HepG2 (cell line): ENCODE results near the gene STX4. TPM values are rescaled to one million over a fixed set of nuclear protein-coding genes. Genes with fewer than 3 reads are reported as not detected.

ENCODE experiments used
- ATAC-seq: fragments of 200-7000 bp; cut with Tn5 transposase; 3 replicates; pipeline ENCODE4 v1.9.1; 2020; ENCODE audit warnings: mild to moderate bottlenecking, moderate library complexity
- BruUV-seq: library from RNA; stranded (reverse); fragments of 400-500 nt; replicated peaks from 2 replicates; lab custom pipeline; 2021; lab: Mats Ljungman, UMichigan
- CTCF ChIA-PET: fragments of 300-600 bp; formaldehyde crosslinking; extraction: SDS; loops from one replicate; lab custom pipeline; 2021; ENCODE audit warnings: low total read pairs, inconsistent platforms, low intra/inter-chr PET ratio; lab: Yijun Ruan, JAX
- POLR2A ChIA-PET: fragments of 350-600 bp; sonication (Branson Sonifier 250); formaldehyde crosslinking; loops from one replicate; lab custom pipeline; 2020; ENCODE audit warnings: antibody characterized with exemption, inconsistent platforms; lab: Yijun Ruan, JAX
- DNase-seq: peaks from one replicate; pipeline ENCODE4 v3.0.0-alpha.2; 2015; ENCODE audit warnings: low spot score
- FAIRE-seq: peaks from 3 replicates; lab custom pipeline; 2011; peaks lifted over from hg19 to GRCh38; lab: Jason Lieb, UNC
- H2AFZ ChIP-seq: one replicate; pipeline ENCODE4 v1.6.1; 2011; ENCODE audit warnings: low read length, inconsistent platforms
- H3K27ac ChIP-seq: fragments of 300-600 bp; 3 replicates; pipeline ENCODE4 v1.8.0; 2011; ENCODE audit warnings: mixed run types, mild to moderate bottlenecking, mixed read lengths, low read length, inconsistent platforms; ENCODE audit not compliant: insufficient read depth; ENCODE audit errors: extremely low read length
- H3K27me3 ChIP-seq, 2 experiments: fragments of 200-600 bp in 1 of 2; 2 replicates in 1 of 2; 3 replicates in 1 of 2; pipeline versions ENCODE4 v1.6.0 to v1.8.0; 2011; ENCODE audit warnings: low read length in 2 of 2, mild to moderate bottlenecking in 2 of 2, moderate library complexity in 2 of 2, inconsistent platforms in 1 of 2; ENCODE audit not compliant: insufficient read depth in 2 of 2, control insufficient read depth in 1 of 2
- H3K36me3 ChIP-seq, 2 experiments: fragments of 200-600 bp in 1 of 2; replicated peaks in 1 of 2; 2 replicates in 1 of 2; 3 replicates in 1 of 2; pipeline versions ENCODE4 v1.5.1 to v1.8.0; 2011; ENCODE audit warnings: low read length in 2 of 2, inconsistent platforms in 1 of 2; ENCODE audit not compliant: insufficient read depth in 2 of 2, control insufficient read depth in 1 of 2
- H3K4me1 ChIP-seq: 2 replicates; pipeline ENCODE4 v1.5.1; 2012; ENCODE audit warnings: low read length, inconsistent platforms; ENCODE audit not compliant: insufficient read depth
- H3K4me2 ChIP-seq: 2 replicates; pipeline ENCODE4 v1.6.0; 2011; ENCODE audit warnings: low read depth, low read length, inconsistent platforms
- H3K4me3 ChIP-seq, 3 experiments: fragments of 200-600 bp in 1 of 3; sonication (generic), shearing (Covaris generic) in 1 of 3; replicated peaks in 1 of 3; 2 replicates each; pipeline ENCODE4 v1.5.1; 2011 to 2016; ENCODE audit warnings: low read length in 3 of 3, inconsistent platforms in 2 of 3, low read depth in 2 of 3, mild to moderate bottlenecking in 2 of 3, control low read depth in 1 of 3, mixed read lengths in 1 of 3; ENCODE audit not compliant: insufficient read depth in 1 of 3
- H3K79me2 ChIP-seq: one replicate; pipeline ENCODE4 v1.6.1; 2011; ENCODE audit warnings: low read length, inconsistent platforms; ENCODE audit not compliant: insufficient read depth
- H3K9ac ChIP-seq: 2 replicates; pipeline ENCODE4 v1.6.0; 2011; ENCODE audit warnings: mild to moderate bottlenecking, low read depth, low read length, inconsistent platforms; ENCODE audit not compliant: insufficient read depth
- H3K9me3 ChIP-seq: 2 replicates; pipeline ENCODE4 v1.5.1; 2012; ENCODE audit warnings: mild to moderate bottlenecking, low read length
- H4K20me1 ChIP-seq: 2 replicates; pipeline ENCODE4 v1.6.0; 2011; ENCODE audit warnings: inconsistent platforms, mild to moderate bottlenecking, low read length, moderate library complexity; ENCODE audit not compliant: insufficient read depth
- CBX2 ChIP-seq, 2 experiments: fragments of 200-600 bp in 1 of 2; sonication (generic); formaldehyde crosslinking in 1 of 2; IDR thresholded peaks; 2 replicates each; pipeline versions ENCODE4 v1.7.0 to v1.8.1; 2018 to 2022; ENCODE audit warnings: low read depth in 2 of 2, low read length in 1 of 2, mild to moderate bottlenecking in 1 of 2, missing genetic modification reagents in 1 of 2
- EHMT2 ChIP-seq: fragments of 200-600 bp; sonication (generic); IDR thresholded peaks from 2 replicates; pipeline ENCODE4 v1.7.0; 2017; ENCODE audit warnings: antibody characterized with exemption, low read depth, low read length, borderline replicate concordance
- HNRNPK ChIP-seq: fragments of 200-400 bp; formaldehyde crosslinking; IDR thresholded peaks from 2 replicates; pipeline ENCODE4 v1.6.1; 2018; ENCODE audit warnings: low read length, low read depth, moderate library complexity, mild to moderate bottlenecking; ENCODE audit not compliant: poor library complexity, severe bottlenecking
- KLF6 ChIP-seq: IDR thresholded peaks from 2 replicates; pipeline ENCODE4 v1.8.0; 2016; ENCODE audit warnings: missing biosample characterization, missing genetic modification reagents
- NONO ChIP-seq, 2 experiments: fragments of 450-650 bp in 1 of 2; sonication (generic) in 1 of 2; formaldehyde crosslinking in 1 of 2; IDR thresholded peaks in 1 of 2; conservative IDR thresholded peaks in 1 of 2; 2 replicates each; pipeline versions ENCODE4 v1.6.1 to v1.8.0; 2017 to 2022; ENCODE audit warnings: mild to moderate bottlenecking in 1 of 2, missing genetic modification reagents in 1 of 2, moderate library complexity in 1 of 2
- SRF ChIP-seq: IDR thresholded peaks from 2 replicates; pipeline ENCODE4 v1.6.1; 2011; ENCODE audit warnings: mild to moderate bottlenecking, low read depth, low read length, moderate library complexity
- ZNF34 ChIP-seq: sonication (generic); formaldehyde crosslinking; IDR thresholded peaks from 2 replicates; pipeline ENCODE4 v1.4.0; 2020; ENCODE audit warnings: mild to moderate bottlenecking, missing genetic modification reagents, borderline replicate concordance
- WGBS: methylation state at CpG from one replicate; pipeline ENCODE4 v1.1.6; 2017; ENCODE audit warnings: low lambda C conversion rate; 5-methylcytosine and 5-hydroxymethylcytosine counted together
- in situ Hi-C: cut with HindIII; loops from 2 replicates; pipeline ENCODE4 v1.10.0; 2017; ENCODE audit warnings: low pct_unique_long_range_greater_than_20kb; ENCODE audit not compliant: extremely low pct_ligation_motif_present
- intact Hi-C: fragments of 100-400 bp; cut with micrococcal nuclease; formaldehyde crosslinking; loops from one replicate; pipeline ENCODE4 v1.10.0; 2022; ENCODE audit not compliant: unreplicated experiment
- polyA plus RNA-seq, 8 experiments: library from polyadenylated mRNA; depleted of rRNA in 3 of 8; stranded (reverse) in 7 of 8; unstranded in 1 of 8; fragments of >200 nt; fragmentation: Illumina TruSeq in 4 of 8; extraction: Trizol in 4 of 8; gene quantifications; 2 replicates each; pipeline versions ENCODE4 v1.2.1 to v1.2.3, GENCODE V29; 2011 to 2016; ENCODE audit warnings: low read depth in 4 of 8, missing spikeins in 1 of 8, mixed read lengths in 1 of 8; ENCODE audit not compliant: insufficient read depth in 1 of 8
- total RNA-seq, 5 experiments: library from RNA; depleted of rRNA; stranded (reverse); fragments of >200 nt; fragmentation: Illumina TruSeq; extraction: Trizol; gene quantifications; 2 replicates each; pipeline ENCODE4 v1.2.3, GENCODE V29; 2016; ENCODE audit warnings: low read depth in 1 of 5
- TF ChIP-seq, protein P1 (sequence below): sonication (generic); formaldehyde crosslinking; IDR thresholded peaks from 2 replicates; pipeline ENCODE4 v1.8.1; 2022; ENCODE audit warnings: mild to moderate bottlenecking, missing genetic modification reagents

The STX4 gene
- total and polyA plus RNA-seq, 2 of the 13 experiments (the other 11 are each of a cell fraction or from before 2014, with no cell fraction given): 29.2 to 34.6 TPM

- no peaks in the 10 kb centered on the region for H3K79me2 ChIP-seq
- intact Hi-C loops: loop anchor here (10.0 kb wide), 1 partner anchor 881 kb away; no protein-coding TSS in a partner anchor
- H4K20me1 ChIP-seq: no peaks in the 10 kb centered on the region
- no peak for ATAC-seq
- no peak overlapping the region for H3K4me3 ChIP-seq
- no peaks in the 10 kb centered on the region for H3K27me3 ChIP-seq
- BruUV-seq: no TSS peak
- no peak for FAIRE-seq
- TF ChIP-seq KLF6 (CRISPR knock-in tag) (no peak), NONO (IDR thresholded peaks at IDR 0.05) (no peak), NONO (CRISPR knock-in tag; conservative IDR thresholded peaks at IDR 0.05) (peak; percentile 14; the same call in 1 of the 2 replicates)
- TF ChIP-seq, all 625 proteins: peak for 1
- POLR2A ChIA-PET: interaction anchor here (0.5 to 3.7 kb wide), 21 partner anchors 9 to 889 kb away, joined by 3 to 81 read pairs (median 6); partner anchors contain the start of genes KAT8, PHKG2, STX4 and VKORC1
- Histone ChIP-seq H3K9me3 (no peaks in the 10 kb centered on the region), H3K36me3 (peaks cover 14 to 48% of the 10 kb centered on the region in 2 experiments), H2AFZ (no peak overlapping the region), H3K4me1 (peaks cover 16% of the 10 kb centered on the region), H3K4me2 (no peak overlapping the region), H3K9ac (no peak overlapping the region), H3K27ac (no peak overlapping the region)
- no peak for DNase-seq
- CTCF ChIA-PET: interaction anchor here (0.6 to 2.5 kb wide), 10 partner anchors 26 to 884 kb away, joined by 3 to 29 read pairs (median 7); partner anchors contain the start of genes STX1B, STX4, VKORC1 and ZNF646
- 97% methylated on average over 14 of the region's 14 CpGs for WGBS
- in situ Hi-C loops: loop anchor here (25.0 kb wide), 1 partner anchor 728 kb away; a partner anchor contains a TSS
Measured at GRCh38 chr16:30983898-30984610, 49.3 kb upstream of the STX4 start.

DNA sequence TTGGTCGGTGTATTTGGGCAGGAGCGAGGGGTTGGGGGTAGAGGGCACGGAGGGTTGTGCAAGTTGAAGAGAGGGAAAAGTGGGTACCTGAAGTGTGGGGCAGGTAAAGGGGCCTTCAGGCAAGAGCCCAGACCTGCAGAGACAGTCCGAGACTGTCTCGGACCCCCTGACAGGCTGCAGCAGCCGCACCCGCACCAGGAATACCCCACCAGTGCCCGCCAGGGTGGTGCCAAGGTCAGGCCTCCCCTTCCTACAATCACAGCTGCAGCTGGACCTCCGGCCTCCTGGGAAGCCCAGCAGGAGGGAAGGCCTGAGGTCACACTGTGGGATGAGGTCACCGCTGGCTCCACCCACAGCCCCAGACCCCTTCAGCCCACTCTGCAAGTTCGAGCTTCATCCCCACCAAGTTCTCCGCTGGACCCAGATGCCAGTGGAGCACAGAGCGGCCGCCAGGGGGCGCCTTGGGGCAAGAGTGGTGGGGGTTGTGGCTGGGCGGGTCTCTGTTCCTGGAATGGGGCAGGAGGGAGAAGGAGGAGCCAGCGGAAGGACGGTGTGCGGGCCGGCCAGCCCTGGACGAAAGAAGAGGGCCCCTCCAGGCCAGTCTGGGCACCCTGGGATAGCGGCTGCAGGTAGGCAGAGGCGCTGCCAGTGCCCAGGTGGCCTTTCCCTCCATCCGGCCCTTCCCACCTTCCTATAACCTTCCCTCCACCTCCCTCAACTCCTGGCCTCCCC is 48.5 kb upstream of the STX4 start, which contains the start of gene HSD3B7:
HSD3B7 (plus strand) TSS at position 539 of the 732 bp plus-strand sequence. CDS start 452 bp downstream, outside the sequence.
- peak; percentile 71 for FAIRE-seq
- peaks cover 13 to 42% of the 10 kb centered on the region in 2 experiments for H3K36me3 ChIP-seq
- WGBS: 31% methylated on average over 15 of the region's 24 CpGs
- ChIA-PET CTCF (interaction anchor here (0.6 to 2.5 kb wide), 14 partner anchors 17 to 884 kb away, joined by 3 to 29 read pairs (median 4); partner anchors contain the start of genes STX1B, STX4, VKORC1 and ZNF646), POLR2A (interaction anchor here (0.5 to 3.7 kb wide), 26 partner anchors 9 to 888 kb away, joined by 3 to 81 read pairs (median 5); partner anchors contain the start of genes FUS, KAT8, PHKG2 and STX4)
- H3K4me1 ChIP-seq: peaks cover 16% of the 10 kb centered on the region
- in situ Hi-C loops (loop anchor here (5.0 to 25.0 kb wide), 2 partner anchors 87 to 727 kb away; partner anchors contain the start of genes ZNF646 and ZNF668), intact Hi-C loops (loop anchor here (1.0 to 10.0 kb wide), 7 partner anchors 11 to 880 kb away; no protein-coding TSS in a partner anchor)
- H3K27me3 ChIP-seq: no peaks in the 10 kb centered on the region
- no peak within 1 kb of the TSS for H2AFZ ChIP-seq
- H3K4me2 ChIP-seq: peak within 1 kb of the TSS; percentile 88
- H4K20me1 ChIP-seq: no peaks in the 10 kb centered on the region
- H3K4me3 ChIP-seq: peak within 1 kb of the TSS; percentile 41 to 72 (median 54)
- H3K9ac ChIP-seq: peak within 1 kb of the TSS; percentile 52
- no peaks in the 10 kb centered on the region for H3K9me3 ChIP-seq
- no peaks in the 10 kb centered on the region for H3K79me2 ChIP-seq
- peak; percentile 78 for ATAC-seq
- H3K27ac ChIP-seq: peak within 1 kb of the TSS; percentile 49
- peak; percentile 80 for DNase-seq
- BruUV-seq: no TSS peak
- TF ChIP-seq SRF: no peak
- no peak for TF ChIP-seq ZNF34 (CRISPR knock-in tag)
- no peak for TF ChIP-seq CBX2 (IDR thresholded peaks at IDR 0.05; ENCODE audit: low read depth, low read length)
- no peak for TF ChIP-seq CBX2 (CRISPR knock-in tag; IDR thresholded peaks at IDR 0.05; ENCODE audit: low read depth)
- TF ChIP-seq, protein P1, sequence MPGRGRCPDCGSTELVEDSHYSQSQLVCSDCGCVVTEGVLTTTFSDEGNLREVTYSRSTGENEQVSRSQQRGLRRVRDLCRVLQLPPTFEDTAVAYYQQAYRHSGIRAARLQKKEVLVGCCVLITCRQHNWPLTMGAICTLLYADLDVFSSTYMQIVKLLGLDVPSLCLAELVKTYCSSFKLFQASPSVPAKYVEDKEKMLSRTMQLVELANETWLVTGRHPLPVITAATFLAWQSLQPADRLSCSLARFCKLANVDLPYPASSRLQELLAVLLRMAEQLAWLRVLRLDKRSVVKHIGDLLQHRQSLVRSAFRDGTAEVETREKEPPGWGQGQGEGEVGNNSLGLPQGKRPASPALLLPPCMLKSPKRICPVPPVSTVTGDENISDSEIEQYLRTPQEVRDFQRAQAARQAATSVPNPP (CRISPR knock-in tag): no peak
- TF ChIP-seq HNRNPK: peak; percentile 93
- no peak for TF ChIP-seq EHMT2
